Measurements from ENCODE around the gene KRT24.
A peak's percentile ranks its signal among the peaks of the same experiment; 100 is the strongest.

Gene KRT24

DNA sequence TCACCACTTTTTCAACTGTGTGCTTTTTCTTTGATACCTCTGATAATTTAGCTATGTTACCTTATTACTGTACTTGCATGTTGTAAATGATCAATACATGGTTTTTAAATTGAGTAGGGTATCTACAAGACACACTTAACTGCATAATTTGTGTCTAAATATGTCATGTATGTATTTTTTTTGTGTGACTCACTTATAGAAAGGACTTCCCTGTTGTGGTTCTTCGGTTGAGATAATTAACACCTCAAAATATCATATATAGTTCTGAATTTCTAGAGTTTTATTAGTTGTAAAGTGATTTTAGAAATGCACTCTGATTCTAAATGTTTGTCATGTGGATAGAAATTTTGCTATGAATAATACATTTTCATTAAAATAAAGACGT is 24.0 kb downstream of the KRT24 start:
- Histone ChIP-seq H3K9me3 (ENCODE audit: control extremely low read depth in 1 of 5, control insufficient read depth in 4 of 5, insufficient read depth in 2 of 5, low read depth in 1 of 5, low read length in 4 of 5) (no peaks in the 10 kb centered on the region), H3K4me3 (ENCODE audit: control insufficient read depth in 1 of 7, extremely low read depth in 1 of 7, insufficient read depth in 4 of 7, low read depth in 2 of 7, low read length in 6 of 7) (no peak overlapping the region), H3K27me3 (replicated peaks in 2 of 5; ENCODE audit: control insufficient read depth in 4 of 5, insufficient read depth in 5 of 5, low read length in 4 of 5) (peaks cover 2 to 62% (median 26%) of the 10 kb centered on the region in 5 experiments), H3K27ac (ENCODE audit: insufficient read depth in 1 of 2, low read depth in 1 of 2, low read length in 2 of 2, poor library complexity in 1 of 2, severe bottlenecking in 2 of 2) (no peak overlapping the region), H3K4me1 (ENCODE audit: control extremely low read depth in 1 of 4, control insufficient read depth in 4 of 4, insufficient read depth in 4 of 4, low read length in 3 of 4) (no peaks in the 10 kb centered on the region), H3K36me3 (ENCODE audit: control insufficient read depth in 4 of 4, insufficient read depth in 4 of 4, low read length in 3 of 4) (no peaks in the 10 kb centered on the region)
- POLR2A ChIA-PET = no interaction called here
- CTCF ChIA-PET = no interaction called here
- WGBS (ENCODE audit: insufficient coverage) = no CpG with 5 or more reads among the region's 2 CpGs
- DNase-seq = no peak

DNA sequence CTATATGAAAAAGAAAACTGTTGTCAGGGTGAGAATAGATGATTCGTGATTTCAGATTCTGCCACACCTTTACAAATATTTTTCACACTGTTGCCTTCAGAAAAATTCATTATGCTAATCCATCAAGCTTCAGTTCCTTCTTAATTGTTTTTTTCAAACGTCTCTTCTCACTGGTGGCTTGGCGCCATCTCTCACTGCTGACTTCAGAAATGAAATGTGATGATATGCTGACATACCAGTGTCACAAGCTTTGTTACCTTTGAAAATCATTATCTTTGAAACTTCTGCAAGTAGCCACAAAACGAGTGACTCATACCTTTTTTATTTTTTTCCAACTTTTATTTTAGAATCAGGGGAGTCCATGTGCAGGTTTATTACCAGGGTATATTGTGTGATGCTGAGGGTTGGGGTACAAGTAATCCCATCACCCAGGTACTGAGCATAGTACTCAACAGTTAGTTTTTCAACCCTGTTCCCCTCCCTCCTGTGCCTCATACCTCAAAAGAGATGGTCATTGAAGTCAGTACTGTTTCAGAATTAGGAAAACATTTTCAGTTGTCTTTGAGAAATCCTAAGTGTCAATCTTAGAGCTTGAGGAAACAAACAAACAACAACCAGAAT is 24.5 kb downstream of the KRT24 start:
- no peaks in the 10 kb centered on the region for H3K36me3 ChIP-seq (ENCODE audit: control insufficient read depth in 4 of 4, insufficient read depth in 4 of 4, low read length in 3 of 4)
- ChIA-PET CTCF (no interaction called here), POLR2A (no interaction called here)
- no peak overlapping the region for H3K4me3 ChIP-seq (ENCODE audit: control insufficient read depth in 1 of 7, extremely low read depth in 1 of 7, insufficient read depth in 4 of 7, low read depth in 2 of 7, low read length in 6 of 7)
- H3K4me1 ChIP-seq (ENCODE audit: control extremely low read depth in 1 of 4, control insufficient read depth in 4 of 4, insufficient read depth in 4 of 4, low read length in 3 of 4) = no peaks in the 10 kb centered on the region
- H3K9me3 ChIP-seq (ENCODE audit: control extremely low read depth in 1 of 5, control insufficient read depth in 4 of 5, insufficient read depth in 2 of 5, low read depth in 1 of 5, low read length in 4 of 5) = no peaks in the 10 kb centered on the region
- no CpG with 5 or more reads among the region's 4 CpGs for WGBS (ENCODE audit: insufficient coverage)
- H3K27me3 ChIP-seq (replicated peaks in 2 of 5; ENCODE audit: control insufficient read depth in 4 of 5, insufficient read depth in 5 of 5, low read length in 4 of 5) = peaks cover 2 to 65% (median 26%) of the 10 kb centered on the region in 5 experiments
- DNase-seq = peak in 1 of 3 donors; percentile 10
- H3K27ac ChIP-seq (ENCODE audit: insufficient read depth in 1 of 2, low read depth in 1 of 2, low read length in 2 of 2, poor library complexity in 1 of 2, severe bottlenecking in 2 of 2) = no peak overlapping the region

DNA sequence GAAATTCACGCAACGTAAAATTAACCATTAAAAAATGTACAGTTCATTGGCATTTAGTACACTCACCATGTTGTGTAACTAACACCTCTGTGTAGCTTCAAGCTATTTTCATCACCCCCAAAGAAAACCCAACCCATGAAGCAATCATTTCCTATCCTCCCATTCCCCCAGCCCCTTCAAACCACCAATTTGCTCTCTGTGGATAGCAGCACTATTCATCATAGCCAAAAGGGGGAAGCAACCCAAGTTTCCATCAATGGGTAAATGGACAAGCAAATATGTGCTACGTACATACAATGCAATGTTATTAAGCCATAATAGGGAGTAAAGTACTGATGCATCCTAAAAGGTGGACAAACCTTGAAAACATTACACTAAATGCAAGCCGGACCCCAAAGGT is 27.6 kb downstream of the KRT24 start:
- Histone ChIP-seq H3K36me3 (ENCODE audit: control insufficient read depth in 4 of 4, insufficient read depth in 4 of 4, low read length in 3 of 4) (no peaks in the 10 kb centered on the region), H3K9me3 (ENCODE audit: control extremely low read depth in 1 of 5, control insufficient read depth in 4 of 5, insufficient read depth in 2 of 5, low read depth in 1 of 5, low read length in 4 of 5) (no peaks in the 10 kb centered on the region), H3K27ac (ENCODE audit: insufficient read depth in 1 of 2, low read depth in 1 of 2, low read length in 2 of 2, poor library complexity in 1 of 2, severe bottlenecking in 2 of 2) (no peak overlapping the region), H3K4me1 (ENCODE audit: control extremely low read depth in 1 of 4, control insufficient read depth in 4 of 4, insufficient read depth in 4 of 4, low read length in 3 of 4) (no peaks in the 10 kb centered on the region), H3K4me3 (ENCODE audit: control insufficient read depth in 1 of 7, extremely low read depth in 1 of 7, insufficient read depth in 4 of 7, low read depth in 2 of 7, low read length in 6 of 7) (no peak overlapping the region), H3K27me3 (replicated peaks in 2 of 5; ENCODE audit: control insufficient read depth in 4 of 5, insufficient read depth in 5 of 5, low read length in 4 of 5) (peaks cover 7 to 64% (median 25%) of the 10 kb centered on the region in 5 experiments)
- DNase-seq = peak in 2 of 3 donors; percentile 21
- ChIA-PET POLR2A (no interaction called here), CTCF (no interaction called here)
- 100% methylated on average over 2 of the region's 4 CpGs for WGBS (ENCODE audit: insufficient coverage)

DNA sequence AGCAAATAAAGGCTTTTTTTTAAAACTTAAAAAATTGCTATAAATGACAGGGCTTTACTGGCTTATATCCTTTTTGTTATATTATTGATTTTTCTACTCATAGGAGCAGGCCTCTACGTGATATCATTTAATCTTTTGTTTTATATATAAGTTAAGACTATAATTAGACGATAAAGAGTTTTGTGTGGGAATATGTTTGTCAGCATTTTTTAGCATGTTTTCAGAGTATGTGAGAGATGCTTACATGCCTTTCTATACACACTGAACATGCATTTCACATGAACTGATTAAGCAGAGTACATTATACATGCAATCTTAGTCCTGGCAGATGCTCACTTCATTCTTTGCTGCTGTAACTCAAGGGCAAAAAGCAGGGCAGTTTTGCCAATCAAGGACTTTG is 30.9 kb downstream of the KRT24 start:
- H3K27ac ChIP-seq (ENCODE audit: insufficient read depth in 1 of 2, low read depth in 1 of 2, low read length in 2 of 2, poor library complexity in 1 of 2, severe bottlenecking in 2 of 2) = no peak overlapping the region
- CTCF ChIA-PET = no interaction called here
- H3K4me3 ChIP-seq (ENCODE audit: control insufficient read depth in 1 of 7, extremely low read depth in 1 of 7, insufficient read depth in 4 of 7, low read depth in 2 of 7, low read length in 6 of 7) = no peak overlapping the region
- POLR2A ChIA-PET = no interaction called here
- peaks cover 7 to 50% (median 24%) of the 10 kb centered on the region in 5 experiments for H3K27me3 ChIP-seq (replicated peaks in 2 of 5; ENCODE audit: control insufficient read depth in 4 of 5, insufficient read depth in 5 of 5, low read length in 4 of 5)
- no peaks in the 10 kb centered on the region for H3K4me1 ChIP-seq (ENCODE audit: control extremely low read depth in 1 of 4, control insufficient read depth in 4 of 4, insufficient read depth in 4 of 4, low read length in 3 of 4)
- no peaks in the 10 kb centered on the region for H3K9me3 ChIP-seq (ENCODE audit: control extremely low read depth in 1 of 5, control insufficient read depth in 4 of 5, insufficient read depth in 2 of 5, low read depth in 1 of 5, low read length in 4 of 5)
- DNase-seq = no peak
- H3K36me3 ChIP-seq (ENCODE audit: control insufficient read depth in 4 of 4, insufficient read depth in 4 of 4, low read length in 3 of 4) = no peaks in the 10 kb centered on the region
- WGBS (ENCODE audit: insufficient coverage) = no CpG with 5 or more reads among the region's 2 CpGs

DNA sequence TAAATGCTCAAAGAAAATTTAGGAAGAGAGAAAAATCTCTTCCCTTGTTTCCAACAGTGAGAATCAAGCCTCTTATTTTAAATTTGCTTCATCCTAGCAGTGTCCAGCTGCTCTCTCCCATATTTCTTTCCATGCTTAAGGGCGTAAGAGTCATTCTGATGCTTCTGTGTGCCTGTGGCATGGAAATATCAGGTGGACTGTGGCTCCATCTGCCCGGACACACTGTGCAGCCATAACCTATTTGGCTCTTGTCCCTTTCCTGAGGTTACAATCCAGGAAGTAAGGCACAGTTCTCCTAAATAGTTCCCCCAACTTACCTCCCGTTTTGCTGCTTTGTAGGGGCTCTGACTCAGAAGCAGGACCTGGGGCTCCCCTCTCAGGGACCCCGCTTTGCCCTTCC is 32.3 kb downstream of the KRT24 start:
- no peaks in the 10 kb centered on the region for H3K4me1 ChIP-seq (ENCODE audit: control extremely low read depth in 1 of 4, control insufficient read depth in 4 of 4, insufficient read depth in 4 of 4, low read length in 3 of 4)
- WGBS (ENCODE audit: insufficient coverage) = 39% methylated on average over 3 of the region's 4 CpGs
- peaks cover 7 to 41% (median 22%) of the 10 kb centered on the region in 5 experiments for H3K27me3 ChIP-seq (replicated peaks in 2 of 5; ENCODE audit: control insufficient read depth in 4 of 5, insufficient read depth in 5 of 5, low read length in 4 of 5)
- no peak overlapping the region for H3K4me3 ChIP-seq (ENCODE audit: control insufficient read depth in 1 of 7, extremely low read depth in 1 of 7, insufficient read depth in 4 of 7, low read depth in 2 of 7, low read length in 6 of 7)
- no peak overlapping the region for H3K27ac ChIP-seq (ENCODE audit: insufficient read depth in 1 of 2, low read depth in 1 of 2, low read length in 2 of 2, poor library complexity in 1 of 2, severe bottlenecking in 2 of 2)
- H3K36me3 ChIP-seq (ENCODE audit: control insufficient read depth in 4 of 4, insufficient read depth in 4 of 4, low read length in 3 of 4) = no peaks in the 10 kb centered on the region
- H3K9me3 ChIP-seq (ENCODE audit: control extremely low read depth in 1 of 5, control insufficient read depth in 4 of 5, insufficient read depth in 2 of 5, low read depth in 1 of 5, low read length in 4 of 5) = no peaks in the 10 kb centered on the region
- DNase-seq = no peak
- CTCF ChIA-PET = no interaction called here
- POLR2A ChIA-PET = no interaction called here

DNA sequence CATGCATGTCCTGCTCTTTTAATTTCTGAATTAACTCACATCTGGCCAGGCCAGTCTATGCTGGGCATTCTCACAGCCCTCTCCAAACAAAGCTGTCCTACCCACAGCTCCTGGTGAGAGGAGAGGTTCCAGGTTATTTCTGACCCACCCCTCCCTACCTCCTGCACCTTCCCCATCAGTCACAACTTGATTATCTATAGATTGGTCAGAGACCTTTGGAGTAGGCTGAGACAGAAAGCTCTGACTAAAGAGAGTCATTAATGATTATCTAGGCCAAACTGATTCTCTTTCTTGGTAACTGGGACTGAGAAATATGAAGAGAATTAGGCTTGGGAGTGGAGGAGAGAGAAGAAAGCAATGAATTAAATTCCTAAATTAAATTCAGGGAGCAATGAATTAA is 37.2 kb downstream of the KRT24 start:
- no peak overlapping the region for H3K27ac ChIP-seq (ENCODE audit: insufficient read depth in 1 of 2, low read depth in 1 of 2, low read length in 2 of 2, poor library complexity in 1 of 2, severe bottlenecking in 2 of 2)
- DNase-seq = no peak
- H3K27me3 ChIP-seq (replicated peaks in 2 of 5; ENCODE audit: control insufficient read depth in 4 of 5, insufficient read depth in 5 of 5, low read length in 4 of 5) = peaks cover 14 to 55% (median 24%) of the 10 kb centered on the region in 5 experiments
- ChIA-PET POLR2A (interaction anchor here (0.7 kb wide), 1 partner anchor 230 kb away, joined by 3 read pairs; no protein-coding TSS in a partner anchor), CTCF (interaction anchor here (0.6 kb wide), 1 partner anchor 1413 kb away, joined by 3 read pairs; no protein-coding TSS in a partner anchor)
- no peaks in the 10 kb centered on the region for H3K9me3 ChIP-seq (ENCODE audit: control extremely low read depth in 1 of 5, control insufficient read depth in 4 of 5, insufficient read depth in 2 of 5, low read depth in 1 of 5, low read length in 4 of 5)
- H3K4me3 ChIP-seq (ENCODE audit: control insufficient read depth in 1 of 7, extremely low read depth in 1 of 7, insufficient read depth in 4 of 7, low read depth in 2 of 7, low read length in 6 of 7) = no peak overlapping the region
- no peaks in the 10 kb centered on the region for H3K36me3 ChIP-seq (ENCODE audit: control insufficient read depth in 4 of 4, insufficient read depth in 4 of 4, low read length in 3 of 4)
- H3K4me1 ChIP-seq (ENCODE audit: control extremely low read depth in 1 of 4, control insufficient read depth in 4 of 4, insufficient read depth in 4 of 4, low read length in 3 of 4) = peaks cover 0 to 3% (median 0%) of the 10 kb centered on the region in 4 experiments

DNA sequence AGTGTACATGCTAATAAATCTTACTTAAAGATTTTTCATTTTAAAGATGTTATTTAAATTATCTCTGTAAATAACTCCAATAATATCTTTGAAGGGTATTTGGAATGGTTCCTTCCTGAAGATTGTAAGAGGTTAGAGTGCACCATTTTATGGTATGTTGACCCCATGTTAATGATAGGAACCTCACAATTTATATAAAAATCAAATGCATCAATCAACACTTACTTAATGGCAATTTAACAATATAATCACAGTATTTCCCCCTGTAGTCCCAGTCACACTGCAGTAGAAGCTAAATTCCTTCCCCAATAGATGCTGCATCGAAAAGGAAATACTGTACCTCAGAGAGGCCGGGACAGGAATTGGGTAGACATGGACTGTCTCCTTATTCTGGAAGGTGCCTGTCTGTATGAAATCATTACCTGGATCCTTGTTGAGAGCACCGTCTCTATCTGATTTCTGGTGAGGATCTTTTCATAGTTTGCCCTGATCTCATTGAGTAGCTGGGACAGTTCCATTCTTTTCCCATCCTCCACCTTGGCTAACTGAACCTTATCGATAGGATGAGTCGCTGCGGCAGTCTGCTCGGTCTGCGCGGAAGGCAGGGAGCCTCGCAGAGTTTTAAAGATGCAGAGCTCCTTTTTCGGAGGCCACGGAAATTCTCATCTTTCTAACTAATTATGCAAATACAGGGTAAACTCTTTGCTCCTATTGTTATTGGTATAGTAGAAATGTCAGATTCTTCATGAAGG is 38.8 kb downstream of the KRT24 start, which contains the start of gene KRT222:
KRT222 (minus strand) TSS at position 596 of the 752 bp plus-strand sequence; CDS start at position 518, 78 bp downstream.
- 20% methylated on average over 4 of the region's 12 CpGs for WGBS (ENCODE audit: insufficient coverage)
- H3K4me3 ChIP-seq (ENCODE audit: control insufficient read depth in 1 of 7, extremely low read depth in 1 of 7, insufficient read depth in 4 of 7, low read depth in 2 of 7, low read length in 6 of 7) = peak within 1 kb of the TSS in 1 of 7 experiments; percentile 8
- POLR2A ChIA-PET = interaction anchor here (0.6 to 1.0 kb wide), 2 partner anchors 11 to 49 kb away, joined by 3 read pairs; no protein-coding TSS in a partner anchor

More for the DNA sequence above, 38.8 kb downstream of the KRT24 start, which contains the start of gene KRT222:
- no peak for DNase-seq
- CTCF ChIA-PET = no interaction called here
- H3K9me3 ChIP-seq (ENCODE audit: control extremely low read depth in 1 of 5, control insufficient read depth in 4 of 5, insufficient read depth in 2 of 5, low read depth in 1 of 5, low read length in 4 of 5) = no peaks in the 10 kb centered on the region
- H3K36me3 ChIP-seq (ENCODE audit: control insufficient read depth in 4 of 4, insufficient read depth in 4 of 4, low read length in 3 of 4) = no peaks in the 10 kb centered on the region
- H3K4me1 ChIP-seq (ENCODE audit: control extremely low read depth in 1 of 4, control insufficient read depth in 4 of 4, insufficient read depth in 4 of 4, low read length in 3 of 4) = peaks cover 0 to 3% (median 0%) of the 10 kb centered on the region in 4 experiments
- peaks cover 14 to 50% (median 21%) of the 10 kb centered on the region in 5 experiments for H3K27me3 ChIP-seq (replicated peaks in 2 of 5; ENCODE audit: control insufficient read depth in 4 of 5, insufficient read depth in 5 of 5, low read length in 4 of 5)
- H3K27ac ChIP-seq (ENCODE audit: insufficient read depth in 1 of 2, low read depth in 1 of 2, low read length in 2 of 2, poor library complexity in 1 of 2, severe bottlenecking in 2 of 2) = no peak within 1 kb of the TSS

Measured in common myeloid progenitor, CD34-positive (primary cell).